GM21723 (cell line): ENCODE results near the gene FBXW4.

Source experiments
- ATAC-seq: cut with Tn5 transposase; IDR thresholded peaks from one replicate; pipeline ENCODE4 v1.9.1; 2021; ENCODE audit warnings: mild to moderate bottlenecking, moderate library complexity; ENCODE audit not compliant: unreplicated experiment

The FBXW4 gene

GRCh38 chr10:101694674-101695403, at the start of gene FBXW4:
Gene FBXW4 (minus strand): TSS chr10:101695170. CDS start chr10:101695105, 65 bp downstream.
- ATAC-seq: peak; percentile 63

- ATAC-seq: no peak
These were observed 49.3 kb upstream of the FBXW4 start for GRCh38 chr10:101744267-101744666.

- no peak for ATAC-seq
These were observed 47.0 kb upstream of the FBXW4 start for GRCh38 chr10:101741938-101742337.

- no peak for ATAC-seq
These were observed 41.7 kb upstream of the FBXW4 start for GRCh38 chr10:101736666-101737065.

GRCh38 chr10:101732096-101732495, 37.1 kb upstream of the FBXW4 start:
- no peak for ATAC-seq

- no peak for ATAC-seq
These were observed 31.1 kb upstream of the FBXW4 start for GRCh38 chr10:101726115-101726387.

GRCh38 chr10:101725296-101726114, 30.5 kb upstream of the FBXW4 start:
- peak; percentile 49 for ATAC-seq

GRCh38 chr10:101724446-101724845, 29.5 kb upstream of the FBXW4 start:
- no peak for ATAC-seq

GRCh38 chr10:101723176-101723575, 28.2 kb upstream of the FBXW4 start:
- ATAC-seq: no peak

- ATAC-seq: no peak
These were observed 26.8 kb upstream of the FBXW4 start for GRCh38 chr10:101721806-101722205.

- no peak for ATAC-seq
These were observed 25.7 kb upstream of the FBXW4 start for GRCh38 chr10:101720606-101721230.

- ATAC-seq: no peak
These were observed 23.8 kb upstream of the FBXW4 start for GRCh38 chr10:101718690-101719275.

GRCh38 chr10:101716891-101717659, 22.1 kb upstream of the FBXW4 start:
- ATAC-seq: no peak

- ATAC-seq: no peak
These were observed 18.0 kb upstream of the FBXW4 start for GRCh38 chr10:101712997-101713396.

- no peak for ATAC-seq
These were observed 15.8 kb upstream of the FBXW4 start for GRCh38 chr10:101710793-101711192.

GRCh38 chr10:101710059-101710695, 15.2 kb upstream of the FBXW4 start:
- ATAC-seq: no peak

- ATAC-seq: no peak
These were observed 14.5 kb upstream of the FBXW4 start for GRCh38 chr10:101709359-101710058.

GRCh38 chr10:101708870-101709269, 13.9 kb upstream of the FBXW4 start:
- ATAC-seq: no peak

- no peak for ATAC-seq
These were observed 13.1 kb upstream of the FBXW4 start for GRCh38 chr10:101708073-101708472.

- ATAC-seq: no peak
These were observed 9.4 kb upstream of the FBXW4 start for GRCh38 chr10:101704331-101704730.
